Astrocyte (in vitro differentiated cells and primary cell): Measurements from ENCODE around the gene MDH1.

Experiments used
- EZH2 ChIP-seq: IDR thresholded peaks from 2 replicates; pipeline ENCODE4 v1.6.1; 2012; ENCODE audit warnings: mild to moderate bottlenecking, low read length, inconsistent platforms; ENCODE audit not compliant: insufficient read depth
- TF ChIP-seq, protein P1 (sequence below): IDR thresholded peaks from 2 replicates; pipeline ENCODE4 v1.5.1; 2011; ENCODE audit warnings: low read depth, mild to moderate bottlenecking, inconsistent platforms, low read length, moderate library complexity; ENCODE audit not compliant: insufficient read depth

- TF ChIP-seq, protein P1, sequence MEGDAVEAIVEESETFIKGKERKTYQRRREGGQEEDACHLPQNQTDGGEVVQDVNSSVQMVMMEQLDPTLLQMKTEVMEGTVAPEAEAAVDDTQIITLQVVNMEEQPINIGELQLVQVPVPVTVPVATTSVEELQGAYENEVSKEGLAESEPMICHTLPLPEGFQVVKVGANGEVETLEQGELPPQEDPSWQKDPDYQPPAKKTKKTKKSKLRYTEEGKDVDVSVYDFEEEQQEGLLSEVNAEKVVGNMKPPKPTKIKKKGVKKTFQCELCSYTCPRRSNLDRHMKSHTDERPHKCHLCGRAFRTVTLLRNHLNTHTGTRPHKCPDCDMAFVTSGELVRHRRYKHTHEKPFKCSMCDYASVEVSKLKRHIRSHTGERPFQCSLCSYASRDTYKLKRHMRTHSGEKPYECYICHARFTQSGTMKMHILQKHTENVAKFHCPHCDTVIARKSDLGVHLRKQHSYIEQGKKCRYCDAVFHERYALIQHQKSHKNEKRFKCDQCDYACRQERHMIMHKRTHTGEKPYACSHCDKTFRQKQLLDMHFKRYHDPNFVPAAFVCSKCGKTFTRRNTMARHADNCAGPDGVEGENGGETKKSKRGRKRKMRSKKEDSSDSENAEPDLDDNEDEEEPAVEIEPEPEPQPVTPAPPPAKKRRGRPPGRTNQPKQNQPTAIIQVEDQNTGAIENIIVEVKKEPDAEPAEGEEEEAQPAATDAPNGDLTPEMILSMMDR, result no peak
- no peak for TF ChIP-seq EZH2
Observed at GRCh38 chr2:63555931-63556330, 32.8 kb upstream of the MDH1 start.
